Glutamatergic neuron (in vitro differentiated cells): ENCODE measurements around the gene BOD1. TPM values are rescaled to one million over a fixed set of nuclear protein-coding genes. Genes with fewer than 3 reads are reported as not detected.

Experiments used
- DNase-seq: peaks from one replicate; pipeline ENCODE4 v3.0.0; 2022
- H3K27ac Mint-ChIP-seq: one replicate; pipeline ENCODE4 v1.8.0; 2020; ENCODE audit warnings: mild to moderate bottlenecking, mixed read lengths, inconsistent platforms; ENCODE audit not compliant: unreplicated experiment
- H3K27me3 Mint-ChIP-seq: one replicate; pipeline ENCODE4 v1.8.0; 2020; ENCODE audit warnings: mild to moderate bottlenecking, moderate library complexity, mixed read lengths, inconsistent platforms; ENCODE audit not compliant: unreplicated experiment
- H3K36me3 Mint-ChIP-seq: one replicate; pipeline ENCODE4 v1.8.0; 2020; ENCODE audit warnings: mild to moderate bottlenecking, mixed read lengths, inconsistent platforms; ENCODE audit not compliant: unreplicated experiment
- H3K4me1 Mint-ChIP-seq: one replicate; pipeline ENCODE4 v1.8.0; 2020; ENCODE audit warnings: mild to moderate bottlenecking, low read depth, mixed read lengths, inconsistent platforms; ENCODE audit not compliant: unreplicated experiment
- H3K4me3 Mint-ChIP-seq: one replicate; pipeline ENCODE4 v1.8.0; 2020; ENCODE audit warnings: mild to moderate bottlenecking, mixed read lengths, inconsistent platforms; ENCODE audit not compliant: unreplicated experiment
- H3K9me3 Mint-ChIP-seq: one replicate; pipeline ENCODE4 v1.8.0; 2020; ENCODE audit warnings: mild to moderate bottlenecking, moderate library complexity, mixed read lengths, inconsistent platforms; ENCODE audit not compliant: unreplicated experiment
- CTCF ChIP-seq: fragments of 200-600 bp; sonication (generic); IDR thresholded peaks from one replicate; pipeline ENCODE4 v1.5.0; 2021; ENCODE audit not compliant: partially characterized antibody, unreplicated experiment
- total RNA-seq: library from RNA; stranded (reverse); fragmentation: NEBNext Ultra II Directional; extraction: Animal tissue kit (Norgen Biotek cat#: 25700); gene quantifications from one replicate; pipeline ENCODE4 v1.2.1, GENCODE V29; 2021; ENCODE audit not compliant: unreplicated experiment

Gene BOD1
- total RNA-seq, 1 donor from 2014 or later: 62.7 TPM

DNA sequence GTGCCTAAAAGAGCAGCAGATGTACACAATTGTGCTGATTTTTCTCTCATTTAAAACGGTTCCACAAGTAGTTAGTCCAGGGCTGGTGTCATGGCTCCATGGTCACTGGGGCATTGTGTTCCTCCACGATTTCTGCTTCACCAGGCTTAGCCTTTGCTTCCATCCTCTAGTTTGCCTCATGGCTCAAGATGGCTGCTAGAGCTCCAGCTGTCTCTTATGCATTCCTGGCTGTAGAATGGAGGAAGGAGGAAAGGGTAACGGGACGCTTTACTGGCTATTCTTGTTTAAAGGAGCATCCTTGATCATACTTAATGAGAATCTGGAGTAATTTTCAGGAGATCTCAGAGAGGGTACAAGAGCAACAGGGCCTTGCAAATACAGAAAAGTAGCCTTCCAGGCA is 47.7 kb downstream of the BOD1 start:
- Mint-ChIP-seq H3K4me3 (no peak overlapping the region), H3K36me3 (peaks cover 10% of the 10 kb centered on the region), H3K27me3 (no peaks in the 10 kb centered on the region), H3K4me1 (no peaks in the 10 kb centered on the region), H3K27ac (no peak overlapping the region), H3K9me3 (no peaks in the 10 kb centered on the region)
- no peak for DNase-seq
- no peak for TF ChIP-seq CTCF

- no peak for TF ChIP-seq CTCF
- H3K4me1 Mint-ChIP-seq: no peaks in the 10 kb centered on the region
- H3K9me3 Mint-ChIP-seq: no peaks in the 10 kb centered on the region
- peaks cover 10% of the 10 kb centered on the region for H3K36me3 Mint-ChIP-seq
- H3K4me3 Mint-ChIP-seq: no peak overlapping the region
- H3K27ac Mint-ChIP-seq: no peak overlapping the region
- no peak for DNase-seq
- no peaks in the 10 kb centered on the region for H3K27me3 Mint-ChIP-seq
Observed at GRCh38 chr5:173568128-173568527, 48.3 kb downstream of the BOD1 start.

DNA sequence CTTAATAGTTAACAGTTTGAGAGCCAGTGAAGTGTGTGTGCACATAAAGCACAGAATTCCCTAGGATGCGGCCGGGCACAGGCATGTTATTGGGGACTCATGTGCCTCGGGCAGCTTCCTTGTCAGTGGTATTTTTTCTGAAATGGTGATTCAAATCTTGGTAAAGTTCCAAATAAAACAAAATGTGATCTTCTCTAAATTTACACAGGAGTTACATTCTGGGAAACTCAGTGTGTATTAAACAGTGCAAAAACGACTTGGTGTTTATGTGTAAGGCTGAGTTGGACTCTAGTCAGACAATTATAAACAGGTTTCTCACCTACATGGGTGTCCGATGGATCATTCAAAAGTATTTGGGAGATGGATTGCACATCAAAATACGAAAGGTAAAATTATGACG is 48.9 kb downstream of the BOD1 start:
- no peak for DNase-seq
- no peak for TF ChIP-seq CTCF
- H3K27ac Mint-ChIP-seq: no peak overlapping the region
- H3K27me3 Mint-ChIP-seq: no peaks in the 10 kb centered on the region
- H3K4me1 Mint-ChIP-seq: no peaks in the 10 kb centered on the region
- peaks cover 10% of the 10 kb centered on the region for H3K36me3 Mint-ChIP-seq
- H3K4me3 Mint-ChIP-seq: no peak overlapping the region
- no peaks in the 10 kb centered on the region for H3K9me3 Mint-ChIP-seq

DNA sequence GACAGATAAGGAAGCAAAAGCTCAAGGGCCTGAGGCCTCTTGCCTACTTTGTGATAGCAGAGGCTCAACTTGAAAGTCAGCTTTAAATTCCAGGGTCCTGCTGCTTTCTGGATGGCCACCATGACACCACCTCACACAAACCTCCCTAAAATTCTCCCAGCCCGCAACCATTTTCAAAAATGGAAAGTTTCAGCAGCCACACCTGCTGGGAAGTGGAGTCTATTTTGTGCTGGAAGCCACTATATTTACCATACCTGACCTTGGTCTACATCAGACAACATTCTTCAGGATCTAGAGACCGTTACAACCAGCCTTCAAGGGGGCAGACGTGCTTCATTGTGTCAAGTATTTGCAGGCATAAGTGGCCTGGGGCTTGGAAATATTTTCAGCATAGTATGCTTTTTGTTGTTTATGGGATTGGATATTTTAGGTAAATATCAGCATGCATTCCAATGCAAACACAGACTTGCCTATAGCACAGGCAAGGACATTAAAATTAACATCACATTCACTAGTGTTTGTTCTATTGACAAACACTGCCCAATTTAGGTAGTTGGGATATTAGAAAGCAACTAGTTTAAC is 50.9 kb downstream of the BOD1 start:
- no peak overlapping the region for H3K4me3 Mint-ChIP-seq
- H3K27ac Mint-ChIP-seq: no peak overlapping the region
- TF ChIP-seq CTCF: no peak
- no peak for DNase-seq
- H3K9me3 Mint-ChIP-seq: peaks cover 3% of the 10 kb centered on the region
- H3K4me1 Mint-ChIP-seq: no peaks in the 10 kb centered on the region
- peaks cover 16% of the 10 kb centered on the region for H3K36me3 Mint-ChIP-seq
- H3K27me3 Mint-ChIP-seq: no peaks in the 10 kb centered on the region

DNA sequence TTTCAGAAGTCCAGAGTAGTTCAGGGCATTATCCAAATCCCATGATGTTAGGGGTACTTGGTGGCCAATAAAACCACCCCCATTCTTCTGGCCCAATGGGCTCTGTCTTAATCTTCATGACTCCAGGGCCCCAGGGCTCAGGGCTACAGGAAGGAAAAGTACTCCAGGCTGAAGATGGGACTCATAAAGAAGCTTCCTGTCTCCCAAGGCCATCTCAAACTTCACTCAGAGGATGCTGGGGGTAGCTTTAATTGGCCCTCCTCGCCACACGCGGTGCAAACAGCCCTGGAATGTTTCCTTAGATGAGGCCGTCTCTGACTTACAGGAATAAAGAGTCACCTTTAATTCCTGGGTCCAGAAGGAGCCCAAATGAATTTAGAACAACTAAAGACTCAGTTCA is 52.3 kb downstream of the BOD1 start:
- Mint-ChIP-seq H3K4me1 (no peaks in the 10 kb centered on the region), H3K27ac (no peak overlapping the region), H3K9me3 (peaks cover 3% of the 10 kb centered on the region), H3K36me3 (peaks cover 29% of the 10 kb centered on the region), H3K27me3 (no peaks in the 10 kb centered on the region), H3K4me3 (no peak overlapping the region)
- DNase-seq: no peak
- TF ChIP-seq CTCF: no peak
